Activated CD4-positive, CD25-positive, alpha-beta regulatory T cell treated with anti-CD3 and anti-CD28 coated beads, Interleukin-2, amount 50 U/mL, for 16 hours (primary cell): ENCODE data around the gene MCF2L2.
"Not testable (repeated sequence)": the region's sequence is repeated elsewhere in the genome, so short reads cannot be mapped to it uniquely, and the experiment has no call there.

Source experiments
- DNase-seq: peaks from one replicate; pipeline ENCODE4 v3.0.0-alpha.2; 2020; ENCODE audit warnings: low read depth, low spot score

MCF2L2 gene

GRCh38 chr3:183428447-183429211 is at the start of gene MCF2L2:
MCF2L2 (minus strand) TSS chr3:183428619; CDS start chr3:183427977, 642 bp downstream.
- DNase-seq = peak; percentile 47

GRCh38 chr3:183477801-183478456 is 49.5 kb upstream of the MCF2L2 start:
- DNase-seq = no peak

- not testable (repeated sequence) for DNase-seq
Measured at GRCh38 chr3:183475764-183476162, 47.3 kb upstream of the MCF2L2 start.

- DNase-seq = no peak
Measured at GRCh38 chr3:183475016-183475763, 46.8 kb upstream of the MCF2L2 start.

GRCh38 chr3:183473969-183474368 is 45.5 kb upstream of the MCF2L2 start:
- no peak for DNase-seq

GRCh38 chr3:183472155-183472554 is 43.7 kb upstream of the MCF2L2 start:
- DNase-seq = no peak

GRCh38 chr3:183468424-183468823 is 40.0 kb upstream of the MCF2L2 start:
- DNase-seq = no peak

GRCh38 chr3:183466575-183466974 is 38.2 kb upstream of the MCF2L2 start:
- no peak for DNase-seq

GRCh38 chr3:183465710-183466109 is 37.3 kb upstream of the MCF2L2 start:
- DNase-seq = not testable (repeated sequence)

- no peak for DNase-seq
Measured at GRCh38 chr3:183464480-183464879, 36.1 kb upstream of the MCF2L2 start.

- no peak for DNase-seq
Measured at GRCh38 chr3:183460081-183461055, 31.9 kb upstream of the MCF2L2 start.

GRCh38 chr3:183455089-183455488 is 26.7 kb upstream of the MCF2L2 start:
- no peak for DNase-seq

- no peak for DNase-seq
Measured at GRCh38 chr3:183454064-183454463, 25.6 kb upstream of the MCF2L2 start.

- no peak for DNase-seq
Measured at GRCh38 chr3:183449791-183450190, 21.4 kb upstream of the MCF2L2 start.

- DNase-seq = no peak
Measured at GRCh38 chr3:183449391-183449790, 21.0 kb upstream of the MCF2L2 start.

- no peak for DNase-seq
Measured at GRCh38 chr3:183448369-183449128, 20.1 kb upstream of the MCF2L2 start.

- DNase-seq = no peak
Measured at GRCh38 chr3:183447206-183448001, 19.0 kb upstream of the MCF2L2 start.

GRCh38 chr3:183446838-183447205 is 18.4 kb upstream of the MCF2L2 start:
- DNase-seq = no peak

GRCh38 chr3:183444748-183445147 is 16.3 kb upstream of the MCF2L2 start:
- no peak for DNase-seq
